Cortex of kidney (tissue), 1 donor: ENCODE results near the gene SORT1.
"Not testable (repeated sequence)": the region's sequence is repeated elsewhere in the genome, so short reads cannot be mapped to it uniquely, and the experiment has no call there.

Experiments used
- DNase-seq: peaks from one replicate; lab custom pipeline; 2025; lab: John Stamatoyannopoulos, UW

SORT1 gene

DNA sequence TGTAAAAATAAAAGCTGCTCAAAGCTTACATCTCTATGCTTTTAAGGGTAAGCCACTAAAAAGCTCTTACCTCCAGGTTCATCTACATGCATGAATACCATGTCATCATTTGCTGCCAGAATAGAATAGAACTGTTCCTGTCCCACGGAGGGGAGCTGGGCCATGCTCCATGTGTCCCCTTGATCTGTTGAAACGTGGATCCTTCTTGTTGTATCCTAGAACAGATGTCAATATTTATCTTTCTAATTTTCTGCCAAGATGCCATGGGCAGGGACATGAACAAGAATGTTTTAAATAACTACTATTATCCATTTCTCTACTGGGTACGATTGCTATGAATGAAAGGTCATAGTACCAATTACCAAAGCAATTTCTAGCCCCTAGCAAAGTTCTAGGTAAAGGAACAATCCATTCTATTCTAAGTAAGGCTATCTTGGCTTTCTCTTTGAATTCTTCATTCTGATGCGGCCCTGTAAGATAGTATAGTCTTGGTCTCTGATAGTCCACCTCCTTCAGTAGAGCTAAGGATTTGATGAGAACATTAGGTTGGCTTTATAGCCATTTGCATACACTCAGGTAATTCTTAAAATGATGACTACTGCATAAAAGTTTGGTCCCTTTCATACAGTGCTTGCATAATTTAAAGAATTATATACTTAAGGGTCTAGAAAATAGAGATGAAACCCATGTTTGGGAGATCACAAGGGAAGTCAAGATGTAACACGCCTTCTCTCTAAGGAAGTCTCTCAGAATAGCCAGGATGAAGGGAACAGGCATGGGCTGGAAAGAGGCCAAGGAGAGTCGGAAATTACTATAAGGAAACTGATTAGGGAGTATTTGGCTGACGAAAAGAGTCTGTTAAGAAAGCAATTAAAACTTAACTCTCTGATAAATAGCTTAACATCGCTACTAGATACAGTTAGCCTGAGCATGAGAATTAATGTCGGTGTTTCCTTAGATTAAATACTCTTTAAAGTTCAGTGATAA is 55.5 kb downstream of the SORT1 start:
- DNase-seq = no peak

DNA sequence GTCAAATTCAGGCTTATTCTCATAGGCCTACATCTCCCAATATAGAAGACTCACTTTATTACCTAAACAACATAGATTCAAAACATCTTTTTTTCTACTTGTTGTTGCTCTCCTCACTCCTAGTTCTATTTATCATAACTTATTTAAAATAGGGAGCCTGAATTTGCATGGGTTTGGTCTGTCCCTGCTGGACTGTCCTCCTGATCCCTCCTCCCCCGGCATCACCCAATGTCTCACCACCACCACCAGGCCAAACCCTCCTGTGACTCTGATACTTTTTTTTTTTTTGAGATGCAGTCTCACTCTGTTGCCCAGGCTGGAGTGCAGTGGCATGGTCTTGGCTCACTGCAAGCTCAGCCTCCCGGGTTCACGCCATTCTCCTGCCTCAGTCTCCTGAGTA is 59.1 kb downstream of the SORT1 start:
- no peak for DNase-seq

DNA sequence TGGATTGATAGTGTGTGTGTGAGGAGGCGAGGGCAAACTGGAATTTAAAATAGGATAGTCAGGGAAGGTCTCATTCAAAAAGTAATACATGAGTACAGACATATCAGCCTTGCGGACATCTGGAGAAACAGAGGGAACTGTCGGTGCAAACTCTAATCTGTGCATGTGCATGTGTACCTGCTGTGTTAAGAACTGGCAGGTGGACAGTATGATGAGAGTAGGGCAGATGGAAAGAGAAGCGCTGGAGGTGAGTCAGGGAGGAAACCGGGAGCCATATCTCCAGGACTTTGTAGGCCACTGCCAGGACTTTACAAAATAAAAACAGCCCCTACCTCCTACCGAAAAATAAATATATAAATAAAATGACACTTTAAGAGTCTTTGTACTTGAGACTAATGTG is 59.6 kb downstream of the SORT1 start:
- DNase-seq = no peak

DNA sequence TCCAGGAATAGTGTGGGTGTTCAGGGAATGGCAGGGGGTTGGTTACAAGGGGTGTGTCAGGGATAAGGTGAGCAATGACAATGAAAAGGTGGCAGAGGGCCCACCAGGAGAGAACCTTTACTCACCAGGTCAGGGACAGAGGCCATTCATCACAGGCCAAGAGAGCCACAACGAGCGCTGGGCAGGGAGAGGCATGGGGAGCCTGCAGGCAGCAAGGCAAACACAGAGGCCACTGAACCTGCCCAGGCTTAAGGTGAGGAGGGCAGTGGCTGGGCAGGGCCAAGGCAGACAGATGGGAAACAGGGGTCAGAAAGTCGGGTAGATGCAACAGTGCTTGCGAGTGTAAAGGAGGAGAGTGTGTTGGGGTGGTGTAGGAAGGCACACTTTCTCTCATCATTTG is 62.6 kb downstream of the SORT1 start:
- no peak for DNase-seq

DNA sequence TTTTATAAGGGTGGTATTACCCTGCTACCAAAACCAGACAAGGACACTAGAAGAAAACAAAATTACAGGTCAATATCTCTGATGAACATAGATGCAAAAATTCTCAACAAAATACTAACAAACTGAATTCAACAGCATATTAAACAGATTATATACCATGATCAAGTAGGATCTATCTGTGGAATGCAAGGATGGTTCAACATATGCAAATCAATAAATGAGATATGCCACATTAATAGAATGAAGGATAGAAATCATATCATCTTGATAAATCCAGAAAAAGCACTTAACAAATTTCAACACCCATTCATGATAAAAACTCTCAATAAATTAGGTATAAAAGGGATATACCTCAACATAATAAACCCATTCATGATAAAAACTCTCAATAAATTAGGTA is 66.6 kb downstream of the SORT1 start:
- DNase-seq = no peak

DNA sequence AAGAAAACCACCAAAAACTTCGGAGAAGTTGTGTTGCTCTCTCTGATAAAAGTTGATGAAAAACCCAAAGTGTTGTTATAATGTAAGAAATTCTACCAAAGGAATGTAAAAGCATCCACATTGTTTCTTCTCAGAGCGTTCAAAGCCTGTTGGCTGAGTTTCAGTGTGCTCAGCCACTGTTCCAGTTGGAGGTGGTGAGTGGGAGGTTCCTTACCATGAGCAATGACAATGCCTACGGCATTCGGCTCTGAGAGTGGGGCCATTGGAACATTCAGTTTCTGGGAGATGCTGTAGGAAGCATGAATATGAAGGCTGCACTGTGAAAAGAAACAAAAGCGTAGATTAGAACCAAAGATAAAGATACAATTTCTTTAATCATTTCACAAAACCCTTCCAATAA is 70.4 kb downstream of the SORT1 start:
- no peak for DNase-seq

DNA sequence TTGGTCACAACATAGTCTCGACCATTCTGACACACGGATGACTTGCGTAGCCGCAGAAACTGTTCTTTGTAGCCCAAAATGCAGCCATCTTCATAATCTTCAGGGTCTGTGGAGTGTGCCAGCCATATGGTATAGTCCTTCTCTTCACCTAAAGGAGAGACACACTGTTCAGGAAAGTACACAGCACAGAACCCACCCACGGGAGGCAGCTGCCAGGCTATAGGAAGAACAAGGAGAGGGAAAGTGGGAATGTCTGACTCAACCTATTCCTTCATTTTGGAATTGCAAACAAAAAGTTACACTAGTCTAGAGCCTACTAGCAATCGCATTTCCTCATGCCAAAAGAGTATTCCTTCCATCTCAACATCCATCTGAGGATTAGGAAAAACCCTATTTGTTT is 74.7 kb downstream of the SORT1 start:
- no peak for DNase-seq

DNA sequence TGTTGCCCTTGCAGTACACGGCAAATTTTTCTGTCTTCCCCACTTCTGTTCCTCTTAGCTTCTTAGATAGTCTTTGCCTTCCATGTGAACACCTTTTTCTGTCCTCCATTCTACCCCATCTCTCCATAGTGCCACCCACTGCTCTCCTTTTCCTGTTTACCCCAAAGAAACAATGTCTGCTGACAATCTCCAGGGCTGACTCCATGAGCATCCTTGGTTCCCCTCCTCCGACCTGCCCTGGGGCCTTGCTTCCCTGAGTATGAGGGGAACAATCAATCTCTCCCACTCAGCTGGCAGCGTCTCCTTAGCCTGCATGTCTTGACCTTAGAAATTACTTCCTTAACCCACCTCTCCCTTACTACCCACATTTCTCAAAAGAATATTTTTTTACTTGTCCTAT is 78.6 kb downstream of the SORT1 start:
- no peak for DNase-seq

DNA sequence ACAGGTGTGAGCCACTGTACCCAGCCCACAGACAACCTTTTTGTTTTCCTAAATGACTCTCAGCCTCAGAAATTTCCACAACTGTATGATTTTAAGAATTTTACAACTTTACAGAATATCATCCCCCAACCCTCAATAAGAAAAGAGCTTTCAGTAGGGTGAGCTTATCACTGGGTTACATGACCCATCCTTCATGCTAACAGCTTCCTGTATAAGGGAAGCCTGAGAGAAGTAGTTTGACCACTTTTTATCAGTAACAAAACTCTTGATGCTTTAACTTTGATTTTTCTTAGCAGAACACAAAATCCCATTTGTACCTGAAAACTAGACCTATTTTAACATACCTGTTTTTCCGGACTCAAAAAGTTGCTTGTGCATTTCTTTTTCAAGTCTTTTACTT is 81.2 kb downstream of the SORT1 start:
- no peak for DNase-seq

DNA sequence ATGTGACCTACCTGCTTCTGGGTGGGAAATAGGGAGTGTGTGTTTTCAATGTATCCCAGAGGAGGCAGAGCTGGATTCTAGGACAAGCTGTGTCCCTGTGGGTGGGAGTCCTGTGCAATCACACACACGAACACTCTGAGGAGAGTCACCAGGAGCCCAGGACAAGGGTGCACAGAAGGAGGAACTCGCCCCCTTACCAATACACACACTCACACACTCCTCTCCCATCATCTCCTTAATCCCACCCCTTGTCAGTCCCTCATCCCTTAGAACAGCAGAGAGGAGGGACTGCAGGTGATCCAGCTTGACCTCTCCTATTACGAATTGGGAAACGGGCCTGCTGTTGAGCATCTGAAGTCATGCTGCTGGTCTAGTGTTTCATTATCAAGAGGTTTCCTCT is 82.4 kb downstream of the SORT1 start:
- no peak for DNase-seq

DNA sequence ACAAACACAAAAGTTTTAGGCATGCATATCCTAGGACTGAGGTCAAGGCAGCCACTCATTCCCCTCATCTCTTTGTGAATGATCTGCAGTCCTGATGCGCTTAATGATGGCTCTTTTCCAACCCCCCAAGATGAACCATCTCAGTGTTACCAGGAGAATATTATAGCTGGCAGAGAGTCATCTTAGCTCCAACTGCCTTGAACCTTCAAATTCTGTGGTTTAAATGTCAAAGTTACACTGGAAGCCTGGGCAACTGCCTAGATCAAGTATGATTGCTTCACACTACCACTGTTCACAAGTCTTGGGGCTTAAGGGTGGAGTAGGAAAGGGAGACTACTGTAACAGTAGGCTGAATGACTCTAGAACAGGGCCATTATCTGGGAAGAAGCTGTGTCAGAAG is 82.9 kb downstream of the SORT1 start:
- DNase-seq = no peak

DNA sequence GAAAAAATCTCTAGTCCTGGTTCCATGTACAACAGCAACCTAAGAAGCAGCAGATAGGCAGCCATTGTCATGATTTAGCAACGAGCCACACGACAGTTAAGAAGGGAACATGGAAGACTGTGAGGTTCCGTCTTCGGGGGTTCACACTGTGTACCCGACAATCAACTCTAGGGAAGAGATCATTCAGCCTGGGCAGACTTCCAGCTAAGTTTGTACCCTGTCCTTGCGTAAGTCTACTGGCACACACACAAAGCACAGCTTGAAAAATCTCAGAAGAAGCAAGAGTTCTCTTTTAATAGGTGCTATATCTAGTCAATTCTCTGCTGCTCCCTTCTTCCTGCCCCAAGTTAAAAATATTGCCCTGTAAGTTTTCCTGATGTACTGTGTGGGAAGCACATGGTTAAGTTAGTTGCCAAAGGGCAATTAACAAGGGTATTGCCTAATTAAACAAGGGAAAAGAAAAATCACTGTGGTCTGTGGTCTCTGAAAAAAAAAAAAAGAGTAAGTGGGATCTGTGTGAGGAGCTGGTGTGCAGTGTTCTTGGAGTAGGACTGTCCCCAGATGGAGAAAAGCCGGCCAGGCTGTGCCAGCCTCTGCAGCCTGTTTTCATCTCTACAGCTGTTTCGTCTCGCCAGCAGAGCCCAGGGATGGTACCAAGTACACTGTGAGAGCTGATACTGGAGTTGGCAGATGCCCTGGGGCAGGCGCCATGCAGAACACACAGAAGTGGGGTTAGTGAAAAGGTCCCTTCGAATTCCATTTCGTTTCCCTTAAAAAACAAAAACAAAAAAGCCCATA is 84.5 kb downstream of the SORT1 start:
- DNase-seq = no peak

DNA sequence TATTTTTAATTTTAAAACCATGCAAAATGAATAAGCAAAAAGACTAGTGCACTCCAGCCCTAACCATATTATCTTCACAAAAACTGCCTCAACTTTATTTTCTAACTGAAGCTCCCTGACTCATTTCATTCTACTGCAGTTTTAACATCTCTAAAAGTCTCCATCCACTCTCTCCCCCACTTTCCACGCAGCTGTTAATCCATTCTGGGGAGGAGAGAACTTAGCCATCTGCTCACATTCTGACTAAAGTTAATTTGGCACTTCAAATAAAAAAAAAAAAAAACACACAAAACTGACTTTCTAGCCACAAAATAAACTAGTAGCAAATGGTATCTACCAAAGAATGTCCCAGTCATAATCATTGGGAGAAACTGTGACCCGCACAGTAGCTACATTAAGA is 85.5 kb downstream of the SORT1 start:
- DNase-seq = no peak

DNA sequence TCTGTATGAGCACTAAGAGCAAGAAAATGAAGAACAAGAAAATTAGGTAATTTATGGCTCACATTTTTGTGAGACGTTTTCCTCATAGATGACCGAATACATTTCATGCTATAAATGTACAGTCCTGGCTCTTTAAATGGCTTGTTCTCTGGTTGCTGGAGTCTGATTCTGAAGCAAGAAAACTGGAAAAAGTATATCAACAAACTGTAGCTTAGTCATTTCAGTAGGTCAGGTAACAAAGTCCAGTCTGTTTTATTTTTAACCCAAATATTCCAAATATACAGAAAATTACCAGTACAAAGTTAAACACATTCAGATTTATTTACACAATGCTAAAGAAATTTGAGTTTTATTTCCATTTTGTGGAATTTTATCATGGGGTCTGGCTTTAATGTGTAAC is 88.4 kb downstream of the SORT1 start:
- DNase-seq = no peak

DNA sequence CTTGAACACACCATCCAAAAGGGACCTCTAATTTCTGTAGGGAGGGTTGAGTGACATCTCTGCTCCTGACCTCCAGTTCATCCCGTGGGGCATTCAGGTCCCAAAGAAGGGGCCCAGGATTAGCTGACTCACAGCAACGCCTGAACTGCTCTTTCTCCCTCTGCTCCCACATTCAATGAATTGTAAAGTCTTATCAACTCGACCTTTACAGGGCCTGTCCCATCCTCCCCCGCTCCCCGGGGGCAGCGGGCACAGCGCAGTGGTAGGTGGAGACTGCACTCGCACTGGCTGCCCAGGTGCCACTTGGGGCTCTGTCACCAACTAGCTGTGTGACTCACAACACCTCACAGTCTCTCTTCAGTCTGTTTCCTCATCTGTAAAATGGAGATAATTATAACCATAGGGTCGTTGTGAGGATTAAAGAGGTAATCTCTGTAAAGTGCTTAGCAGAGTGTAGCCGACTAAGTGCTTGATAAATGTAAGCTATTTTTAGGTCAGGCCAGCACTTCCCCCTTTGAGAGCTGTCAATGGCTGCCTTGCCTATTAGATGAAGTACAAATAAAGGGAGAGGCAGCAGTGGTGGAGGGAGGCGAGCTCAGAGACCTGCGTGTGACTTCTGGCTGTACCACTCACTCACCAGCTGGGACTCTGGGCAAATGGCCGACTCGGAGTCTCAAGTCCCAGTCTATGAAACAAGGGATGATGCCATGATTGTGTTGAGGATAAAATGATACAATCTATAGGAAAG is 90.3 kb downstream of the SORT1 start:
- DNase-seq = no peak

DNA sequence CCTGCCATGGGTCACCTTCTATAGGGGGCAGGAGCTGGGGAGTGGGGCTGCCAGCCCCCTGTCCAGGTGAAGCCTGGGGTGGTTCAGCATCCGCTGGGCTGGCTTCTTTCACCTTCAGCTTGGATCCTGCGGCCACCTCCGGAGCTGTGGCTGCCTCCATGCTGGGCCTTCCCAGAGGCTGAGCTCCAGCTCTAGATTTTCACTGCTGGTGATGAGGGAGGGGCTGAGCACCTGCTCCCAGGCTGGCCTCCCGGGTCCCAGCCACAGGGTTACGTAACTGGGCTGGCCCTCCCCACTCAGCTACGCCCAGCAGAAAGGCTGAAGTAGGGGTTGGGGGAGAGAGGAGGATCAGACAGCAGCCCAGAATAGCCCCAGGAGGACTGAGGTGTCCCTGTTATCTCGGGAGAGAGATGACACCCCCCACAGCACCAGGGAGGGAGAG is 90.9 kb downstream of the SORT1 start, which contains the start of gene MYBPHL:
Gene MYBPHL, minus strand, starts transcription at position 180 of the 442 bp plus-strand sequence. Its CDS starts 20 bp downstream, at position 160.
- DNase-seq = no peak

DNA sequence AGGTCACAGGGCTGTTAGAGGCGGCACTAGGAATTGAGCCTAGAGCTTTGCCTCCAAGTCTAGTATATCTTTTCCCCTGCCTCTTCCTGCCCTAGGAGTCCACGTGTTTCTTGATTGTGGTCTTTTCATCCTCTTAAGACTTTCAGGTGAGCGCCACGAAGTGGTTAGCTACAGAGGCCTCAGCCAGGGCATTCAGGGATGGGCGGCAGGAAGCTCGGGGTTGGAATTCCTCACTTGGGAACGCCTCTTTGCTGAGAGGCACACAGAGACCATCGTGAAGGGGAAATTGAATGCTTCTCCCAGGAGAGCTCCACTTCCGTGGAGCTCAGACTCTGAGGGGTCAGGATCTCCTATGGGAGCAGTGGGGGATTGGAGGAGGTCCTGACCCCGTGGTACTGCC is 91.7 kb downstream of the SORT1 start:
- DNase-seq = not testable (repeated sequence)

DNA sequence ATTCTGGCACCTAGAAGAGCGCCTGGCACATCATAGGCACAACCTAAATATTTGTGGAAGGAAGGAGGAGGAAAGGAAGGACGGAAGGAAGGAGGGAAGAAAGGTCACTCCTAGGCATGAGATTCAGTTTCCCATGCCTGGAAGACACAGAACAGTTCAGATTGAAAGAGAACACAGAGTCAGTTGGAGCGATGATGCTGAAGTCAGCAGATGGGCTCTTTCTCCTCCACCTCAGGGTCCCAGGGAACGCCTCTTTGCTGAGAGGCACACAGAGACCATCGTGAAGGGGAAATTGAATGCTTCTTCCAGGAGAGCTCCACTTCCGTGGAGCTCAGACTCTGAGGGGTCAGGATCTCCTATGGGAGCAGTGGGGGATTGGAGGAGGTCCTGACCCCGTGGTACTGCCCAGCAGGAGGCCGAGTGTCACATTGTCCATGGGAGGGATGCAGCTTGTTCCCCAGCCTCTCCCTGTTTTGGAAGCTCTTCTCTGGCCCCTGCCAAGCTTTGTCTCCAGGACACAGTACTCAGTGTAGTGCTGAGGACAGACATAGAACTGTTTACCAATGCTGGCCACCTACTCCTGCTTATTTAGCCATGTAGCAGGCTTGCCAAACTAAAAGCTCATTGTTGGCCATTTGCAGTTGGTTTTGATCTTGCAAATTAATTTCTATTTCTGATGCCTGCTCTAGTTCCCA is 93.3 kb downstream of the SORT1 start:
- no peak for DNase-seq

DNA sequence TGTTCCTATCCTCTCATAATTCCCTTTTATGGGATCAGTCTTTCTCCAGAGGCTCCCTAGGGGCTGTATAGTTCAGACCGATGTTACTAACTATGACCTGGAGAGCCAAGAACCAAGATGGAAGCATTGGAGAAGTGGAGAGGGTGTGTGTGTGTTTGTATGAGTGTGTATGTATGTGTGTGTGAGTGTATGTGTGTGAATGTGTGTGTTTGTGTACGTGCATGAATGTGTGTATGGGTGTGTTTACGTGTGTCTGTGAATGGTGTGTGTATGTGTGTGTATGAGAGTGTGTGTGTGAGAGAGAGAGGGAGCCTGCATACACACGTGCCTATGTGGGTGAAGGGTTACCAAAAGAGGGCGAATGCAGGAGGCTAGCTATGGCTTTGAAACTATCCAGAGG is 95.8 kb downstream of the SORT1 start:
- DNase-seq = no peak

DNA sequence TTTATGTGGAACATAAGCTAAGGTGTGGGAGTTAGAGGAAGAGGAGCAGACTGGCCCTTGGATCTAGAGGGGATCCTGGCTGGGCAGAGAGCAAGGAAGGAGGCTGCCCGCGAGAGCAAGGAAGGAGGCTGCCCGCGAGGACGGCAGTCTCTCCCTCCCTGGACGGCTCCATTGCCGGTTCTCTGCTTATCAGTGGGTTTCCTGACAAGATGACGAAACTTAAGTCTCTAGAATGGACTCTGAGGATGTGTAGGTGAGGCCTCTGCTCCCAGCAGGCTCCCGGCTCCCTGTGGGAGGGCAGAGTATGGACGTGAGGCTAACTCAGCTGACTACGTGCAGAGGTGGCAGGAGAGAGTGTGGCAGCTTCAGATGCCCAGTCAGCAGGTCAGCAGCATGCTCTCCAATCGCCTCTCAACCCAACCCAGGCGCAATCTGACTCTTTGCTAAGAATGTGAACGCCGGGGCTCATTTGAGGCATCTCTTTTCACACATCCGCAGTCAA is 97.0 kb downstream of the SORT1 start:
- DNase-seq = no peak

DNA sequence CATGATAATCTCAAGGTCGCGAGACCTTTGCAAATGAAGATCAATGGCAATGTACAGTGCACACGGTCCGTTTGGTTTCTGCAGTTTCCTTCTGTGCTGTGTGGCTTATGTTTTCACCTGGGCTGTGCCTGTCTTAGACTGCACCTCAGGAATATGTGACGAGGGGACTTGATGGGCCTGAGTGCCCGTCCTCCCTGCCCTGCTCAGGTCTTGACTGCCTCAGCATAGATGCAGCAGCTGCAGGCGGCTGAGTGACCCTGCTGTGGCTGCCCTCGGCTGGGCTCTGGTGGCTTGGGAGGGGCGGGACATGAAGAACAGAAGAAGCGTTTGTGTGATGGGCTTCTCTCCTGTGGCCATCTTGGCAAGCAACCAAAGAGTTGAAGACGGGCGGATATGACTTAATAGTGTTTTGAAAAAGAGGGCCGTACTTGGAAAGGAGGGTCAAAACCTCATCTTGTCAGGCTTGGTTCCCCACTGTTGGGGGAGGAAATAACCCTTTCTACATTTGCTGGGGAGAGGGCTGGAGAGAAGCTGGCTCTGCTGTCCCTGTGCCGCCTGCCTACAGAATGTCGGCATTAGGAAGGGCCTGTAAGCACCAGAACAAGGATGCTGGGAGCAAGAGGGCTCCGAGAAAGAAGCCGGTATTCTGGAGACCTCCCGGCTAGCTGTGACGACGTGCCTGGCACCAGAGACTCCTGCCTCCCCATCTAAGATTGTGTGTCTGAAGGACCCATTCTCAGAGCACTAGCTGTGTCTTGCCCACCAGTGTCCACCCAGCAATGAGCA is 98.0 kb downstream of the SORT1 start:
- DNase-seq = no peak
